Spleen (tissue), 11 donors: Measurements from ENCODE around the gene ZNF10. TPM values are rescaled to one million over a fixed set of nuclear protein-coding genes. Genes with fewer than 3 reads are reported as not detected.

ENCODE experiments used
- DNase-seq: peaks from one replicate; pipeline ENCODE4 v3.0.0-alpha.2; 2020
- H3K27ac ChIP-seq, 8 donors: fragments of 200-600 bp; sonication (generic) in 7 of 8; 1 replicate in 4 of 8; 2 replicates in 4 of 8; pipeline versions ENCODE4 v1.5.0 to v1.8.0; 2016 to 2021; ENCODE audit warnings: inconsistent platforms in 4 of 8, mild to moderate bottlenecking in 4 of 8, moderate library complexity in 1 of 8
- H3K27me3 ChIP-seq, 7 donors: fragments of 200-600 bp; sonication (generic) in 6 of 7; replicated peaks in 1 of 7; 1 replicate in 4 of 7; 2 replicates in 3 of 7; pipeline versions ENCODE4 v1.5.0 to v1.8.0; 2016 to 2021; ENCODE audit warnings: inconsistent platforms in 3 of 7, mild to moderate bottlenecking in 1 of 7
- H3K36me3 ChIP-seq, 6 donors: fragments of 200-600 bp; sonication (generic) in 5 of 6; 1 replicate in 4 of 6; 2 replicates in 2 of 6; pipeline versions ENCODE4 v1.5.0 to v1.8.0; 2016 to 2021; ENCODE audit warnings: inconsistent platforms in 2 of 6
- H3K4me1 ChIP-seq, 6 donors: fragments of 200-600 bp; sonication (generic) in 5 of 6; 1 replicate in 3 of 6; 2 replicates in 3 of 6; pipeline versions ENCODE4 v1.5.0 to v1.8.0; 2016 to 2021; ENCODE audit warnings: inconsistent platforms in 3 of 6
- H3K4me3 ChIP-seq, 8 donors: fragments of 200-600 bp; sonication (generic) in 7 of 8; 1 replicate in 4 of 8; 2 replicates in 4 of 8; pipeline versions ENCODE4 v1.5.0 to v1.8.0; 2016 to 2021; ENCODE audit warnings: inconsistent platforms in 4 of 8, mild to moderate bottlenecking in 4 of 8, moderate library complexity in 2 of 8
- H3K9me3 ChIP-seq, 8 donors: fragments of 200-600 bp; sonication (generic) in 7 of 8; 1 replicate in 4 of 8; 2 replicates in 4 of 8; pipeline versions ENCODE4 v1.5.0 to v1.8.0; 2016 to 2021; ENCODE audit warnings: inconsistent platforms in 4 of 8
- CTCF ChIP-seq, 11 experiments: fragments of 200-600 bp in 7 of 11; fragments of 450-650 bp in 4 of 11; sonication (generic) in 4 of 11; IDR thresholded peaks in 8 of 11; conservative IDR thresholded peaks in 3 of 11; 1 replicate in 7 of 11; 2 replicates in 4 of 11; pipeline versions ENCODE4 v1.4.0 to v1.8.0; 2016 to 2021; ENCODE audit warnings: antibody characterized with exemption in 11 of 11, inconsistent platforms in 4 of 11, mild to moderate bottlenecking in 1 of 11
- POLR2A ChIP-seq, 3 donors: fragments of 450-650 bp; IDR thresholded peaks; one replicate each; pipeline ENCODE4 v1.5.1; 2017; ENCODE audit warnings: antibody characterized with exemption in 3 of 3, mild to moderate bottlenecking in 1 of 3
- POLR2AphosphoS5 ChIP-seq, 3 donors: sonication (generic); formaldehyde crosslinking; IDR thresholded peaks; one replicate each; pipeline ENCODE4 v1.5.1; 2017; ENCODE audit warnings: antibody characterized with exemption in 3 of 3
- WGBS, 5 donors: extraction: QIAGEN DNeasy Blood & Tissue Kit in 3 of 5; methylation state at CpG; one replicate each; pipeline versions ENCODE4 v1.1.5 to v1.1.7; 2013 to 2018; 5-methylcytosine and 5-hydroxymethylcytosine counted together
- intact Hi-C: fragments of 100-400 bp; cut with DNase I; formaldehyde crosslinking; loops from one replicate; pipeline ENCODE4 v1.15.0; 2023; ENCODE audit warnings: low total_unique reads
- polyA plus RNA-seq, 3 donors: library from polyadenylated mRNA; stranded (reverse); fragments of 200-250 nt; gene quantifications; one replicate each; pipeline ENCODE4 v1.2.1, GENCODE V29; 2013
- total RNA-seq, 7 donors: library from RNA; depleted of rRNA in 3 of 7; stranded (reverse); fragments of >200 nt in 3 of 7; fragmentation: NEBNext Ultra II Directional in 4 of 7; extraction: Animal tissue kit (Norgen Biotek cat#: 25700) in 4 of 7; gene quantifications; one replicate each; pipeline versions ENCODE4 v1.1.0 to v1.2.1, GENCODE V29; 2016 to 2021
- donor health status: healthy with polysubstance abuse.
- donor health status: DM: no; HTN: no; CAD: no; lungs with moderate emphysema.
- donor health status: DM: no; HTN: no; CAD: no.
- donor health status: Bipolar disorder and iron deficiency.
- donor health status: healthy.
- donor health status: DM: no; HTN: no; CAD: no.
- donor health status: DM: yes; HTN: yes; CAD: no.

Gene ZNF10
- total and polyA plus RNA-seq, 10 donors = 3.3 to 22.1 (median 9.0) TPM

GRCh38 chr12:133190176-133190575 lies 59.7 kb downstream of the ZNF10 start:
- Histone ChIP-seq H3K4me3 (no peak overlapping the region), H3K36me3 (peaks cover 80 to 100% (median 100%) of the 10 kb centered on the region in 6 donors), H3K9me3 (peaks cover 70 to 100% (median 100%) of the 10 kb centered on the region in 8 donors), H3K27me3 (no peaks in the 10 kb centered on the region), H3K27ac (no peak overlapping the region), H3K4me1 (no peaks in the 10 kb centered on the region)
- intact Hi-C loops = no loop called here
- WGBS, 5 donors = 92 to 99% (median 96%) methylated on average over 2 of the region's 2 CpGs
- TF ChIP-seq CTCF (IDR thresholded peaks at IDR 0.05 in 8 of 11, conservative IDR thresholded peaks at IDR 0.05 in 3 of 11) = no peak
- no peak for TF ChIP-seq POLR2A (IDR thresholded peaks at IDR 0.05)
- no peak for TF ChIP-seq POLR2AphosphoS5 (IDR thresholded peaks at IDR 0.05)
- no peak for DNase-seq

GRCh38 chr12:133192847-133193246 lies 62.4 kb downstream of the ZNF10 start:
- no peaks in the 10 kb centered on the region for H3K4me1 ChIP-seq
- H3K9me3 ChIP-seq = peaks cover 64 to 96% (median 94%) of the 10 kb centered on the region in 8 donors
- DNase-seq = no peak
- TF ChIP-seq POLR2AphosphoS5 (IDR thresholded peaks at IDR 0.05) = no peak
- no peak for TF ChIP-seq CTCF (IDR thresholded peaks at IDR 0.05 in 8 of 11, conservative IDR thresholded peaks at IDR 0.05 in 3 of 11)
- TF ChIP-seq POLR2A (IDR thresholded peaks at IDR 0.05) = no peak
- H3K27ac ChIP-seq = no peak overlapping the region
- H3K36me3 ChIP-seq = peaks cover 70 to 96% (median 92%) of the 10 kb centered on the region in 6 donors
- no peaks in the 10 kb centered on the region for H3K27me3 ChIP-seq
- intact Hi-C loops = no loop called here
- 95 to 100% (median 97%) methylated on average over 5 of the region's 5 CpGs for WGBS, 5 donors
- H3K4me3 ChIP-seq = peak overlapping the region in 1 of 8 donors; percentile 17

- intact Hi-C loops = no loop called here
- Histone ChIP-seq H3K9me3 (peaks cover 57 to 90% (median 84%) of the 10 kb centered on the region in 8 donors), H3K4me1 (no peaks in the 10 kb centered on the region), H3K27ac (no peak overlapping the region), H3K4me3 (no peak overlapping the region), H3K27me3 (no peaks in the 10 kb centered on the region), H3K36me3 (peaks cover 26 to 73% (median 42%) of the 10 kb centered on the region in 6 donors)
- 40 to 99% (median 98%) methylated on average over 2 of the region's 2 CpGs for WGBS, 5 donors
- no peak for DNase-seq
- TF ChIP-seq POLR2AphosphoS5 (IDR thresholded peaks at IDR 0.05) = no peak
- no peak for TF ChIP-seq CTCF (IDR thresholded peaks at IDR 0.05 in 8 of 11, conservative IDR thresholded peaks at IDR 0.05 in 3 of 11)
- TF ChIP-seq POLR2A (IDR thresholded peaks at IDR 0.05) = no peak
Observed at GRCh38 chr12:133201888-133202287, 71.5 kb downstream of the ZNF10 start.

- Histone ChIP-seq H3K27me3 (no peaks in the 10 kb centered on the region), H3K36me3 (peaks cover 26 to 71% (median 40%) of the 10 kb centered on the region in 6 donors), H3K4me3 (peak overlapping the region in 1 of 8 donors; percentile 30), H3K9me3 (peaks cover 63 to 93% (median 90%) of the 10 kb centered on the region in 8 donors), H3K27ac (no peak overlapping the region), H3K4me1 (no peaks in the 10 kb centered on the region)
- 93 to 98% (median 98%) methylated on average over 2 of the region's 2 CpGs for WGBS, 5 donors
- no peak for DNase-seq
- intact Hi-C loops = no loop called here
- TF ChIP-seq CTCF (IDR thresholded peaks at IDR 0.05 in 8 of 11, conservative IDR thresholded peaks at IDR 0.05 in 3 of 11) = no peak
- no peak for TF ChIP-seq POLR2AphosphoS5 (IDR thresholded peaks at IDR 0.05)
- no peak for TF ChIP-seq POLR2A (IDR thresholded peaks at IDR 0.05)
Observed at GRCh38 chr12:133202493-133203343, 72.3 kb downstream of the ZNF10 start.
